HepG2 (cell line): Measurements from ENCODE around the gene POLQ.

Source experiments
- JUND ChIP-seq: sonication (generic); formaldehyde crosslinking; IDR thresholded peaks from 2 replicates; pipeline ENCODE4 v1.8.0; 2022; ENCODE audit warnings: mild to moderate bottlenecking, missing genetic modification reagents
- ZNF367 ChIP-seq: sonication (generic); formaldehyde crosslinking; IDR thresholded peaks from 2 replicates; pipeline ENCODE4 v1.4.0; 2020; ENCODE audit warnings: missing genetic modification reagents, borderline replicate concordance
- TF ChIP-seq, protein P1 (sequence below): sonication (generic); formaldehyde crosslinking; IDR thresholded peaks from 2 replicates; pipeline ENCODE4 v1.4.0; 2020; ENCODE audit warnings: missing genetic modification reagents, borderline replicate concordance

DNA sequence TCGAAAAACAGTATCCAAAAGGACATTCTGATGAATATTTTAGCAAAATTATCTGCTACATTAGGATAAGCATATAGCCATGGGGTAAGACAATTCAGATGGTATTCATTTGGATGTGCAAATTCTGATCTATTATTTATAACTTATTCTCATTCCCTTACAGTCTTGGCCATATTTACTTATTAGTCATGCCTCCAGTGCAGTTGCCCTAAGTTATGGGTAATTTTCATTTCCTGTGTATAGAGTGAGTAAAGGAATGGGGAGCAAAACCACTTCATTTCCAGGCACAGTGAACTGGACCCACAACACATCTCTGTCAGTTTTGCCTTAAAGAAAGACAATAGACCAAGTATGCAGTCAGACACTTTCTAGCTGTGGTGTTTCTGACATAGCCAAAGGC lies 134.3 kb downstream of the POLQ start:
- no peak for TF ChIP-seq ZNF367 (CRISPR knock-in tag)
- TF ChIP-seq JUND = no peak
- TF ChIP-seq, protein P1, sequence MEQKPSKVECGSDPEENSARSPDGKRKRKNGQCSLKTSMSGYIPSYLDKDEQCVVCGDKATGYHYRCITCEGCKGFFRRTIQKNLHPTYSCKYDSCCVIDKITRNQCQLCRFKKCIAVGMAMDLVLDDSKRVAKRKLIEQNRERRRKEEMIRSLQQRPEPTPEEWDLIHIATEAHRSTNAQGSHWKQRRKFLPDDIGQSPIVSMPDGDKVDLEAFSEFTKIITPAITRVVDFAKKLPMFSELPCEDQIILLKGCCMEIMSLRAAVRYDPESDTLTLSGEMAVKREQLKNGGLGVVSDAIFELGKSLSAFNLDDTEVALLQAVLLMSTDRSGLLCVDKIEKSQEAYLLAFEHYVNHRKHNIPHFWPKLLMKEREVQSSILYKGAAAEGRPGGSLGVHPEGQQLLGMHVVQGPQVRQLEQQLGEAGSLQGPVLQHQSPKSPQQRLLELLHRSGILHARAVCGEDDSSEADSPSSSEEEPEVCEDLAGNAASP (CRISPR knock-in tag) = no peak
